CD4-positive, alpha-beta memory T cell (primary cell): ENCODE results near the gene FRMD6. TPM values are rescaled to one million over a fixed set of nuclear protein-coding genes. Genes with fewer than 3 reads are reported as not detected.

Experiments
- CTCF ChIA-PET: fragments of 350-600 bp; sonication (Branson Sonifier 250); formaldehyde crosslinking; loops from one replicate; lab custom pipeline; 2021; ENCODE audit warnings: inconsistent platforms; ENCODE audit not compliant: partially characterized antibody; lab: Charles Lee
- POLR2A ChIA-PET: fragments of 350-600 bp; sonication (Branson Sonifier 250); formaldehyde crosslinking; loops from one replicate; lab custom pipeline; 2021; ENCODE audit not compliant: partially characterized antibody; lab: Charles Lee
- DNase-seq, 5 donors: peaks; one replicate each; pipeline versions ENCODE4 v3.0.0 to v3.0.0-alpha.2; 2020 to 2022; ENCODE audit warnings: mixed read lengths in 1 of 5
- H3K27ac ChIP-seq: one replicate; pipeline ENCODE4 v1.7.0; 2013; ENCODE audit warnings: low read depth, low read length
- H3K27me3 ChIP-seq: 2 replicates; pipeline ENCODE4 v1.7.0; 2013; ENCODE audit warnings: mild to moderate bottlenecking, low read length, moderate library complexity; ENCODE audit not compliant: insufficient read depth
- H3K36me3 ChIP-seq: 2 replicates; pipeline ENCODE4 v1.7.0; 2013; ENCODE audit warnings: mild to moderate bottlenecking, low read length, moderate library complexity; ENCODE audit not compliant: insufficient read depth
- H3K4me1 ChIP-seq: 2 replicates; pipeline ENCODE4 v1.7.0; 2013; ENCODE audit warnings: mild to moderate bottlenecking, low read length, moderate library complexity; ENCODE audit not compliant: insufficient read depth
- H3K4me3 ChIP-seq, 2 donors: one replicate each; pipeline ENCODE4 v1.7.0; 2013; ENCODE audit warnings: low read length in 2 of 2, mild to moderate bottlenecking in 1 of 2
- H3K9me3 ChIP-seq, 2 donors: one replicate each; pipeline ENCODE4 v1.7.0; 2013; ENCODE audit warnings: low read length in 2 of 2, control low read depth in 1 of 2; ENCODE audit not compliant: control insufficient read depth in 1 of 2
- H3K27ac Mint-ChIP-seq, 7 donors: one replicate each; pipeline ENCODE4 v1.8.0; 2020 to 2021; ENCODE audit warnings: mixed read lengths in 7 of 7, mild to moderate bottlenecking in 6 of 7, inconsistent platforms in 3 of 7, moderate library complexity in 3 of 7
- H3K27me3 Mint-ChIP-seq, 2 donors: one replicate each; pipeline ENCODE4 v1.8.0; 2020 to 2021; ENCODE audit warnings: mixed read lengths in 2 of 2
- H3K36me3 Mint-ChIP-seq, 2 donors: one replicate each; pipeline ENCODE4 v1.8.0; 2020 to 2021; ENCODE audit warnings: mixed read lengths in 2 of 2, inconsistent platforms in 1 of 2, mild to moderate bottlenecking in 1 of 2
- H3K4me1 Mint-ChIP-seq, 4 donors: one replicate each; pipeline ENCODE4 v1.8.0; 2020 to 2021; ENCODE audit warnings: mixed read lengths in 4 of 4, mild to moderate bottlenecking in 1 of 4
- H3K4me3 Mint-ChIP-seq, 8 donors: one replicate each; pipeline ENCODE4 v1.8.0; 2020 to 2021; ENCODE audit warnings: mixed read lengths in 8 of 8, mild to moderate bottlenecking in 7 of 8, moderate library complexity in 6 of 8, inconsistent platforms in 3 of 8
- H3K9me3 Mint-ChIP-seq, 8 donors: one replicate each; pipeline ENCODE4 v1.8.0; 2020 to 2021; ENCODE audit warnings: mixed read lengths in 8 of 8, mild to moderate bottlenecking in 5 of 8, inconsistent platforms in 3 of 8, moderate library complexity in 1 of 8
- intact Hi-C: fragments of 100-400 bp; cut with micrococcal nuclease; formaldehyde crosslinking; loops from one replicate; pipeline ENCODE4 v1.15.1; 2023
- polyA plus RNA-seq, 2 donors: library from polyadenylated mRNA; unstranded; fragments of 300-500 nt; fragmentation: Illumina TruSeq; gene quantifications; one replicate each; pipeline ENCODE4 v1.2.3, GENCODE V29; 2021
- total RNA-seq, 2 experiments: library from RNA; stranded (reverse); gene quantifications; one replicate each; pipeline ENCODE4 v1.2.3, GENCODE V29; 2021

Gene FRMD6
- total and polyA plus RNA-seq, 4 experiments from 2014 or later = 0.62 to 0.81 (median 0.80) TPM; not detected in 1

- Mint-ChIP-seq H3K4me3 (no peak overlapping the region), H3K36me3 (no peaks in the 10 kb centered on the region), H3K27ac (no peak overlapping the region), H3K27me3 (no peaks in the 10 kb centered on the region), H3K4me1 (no peaks in the 10 kb centered on the region), H3K9me3 (no peaks in the 10 kb centered on the region)
- Histone ChIP-seq H3K9me3 (no peaks in the 10 kb centered on the region), H3K4me3 (no peak overlapping the region), H3K27ac (no peak overlapping the region), H3K36me3 (no peaks in the 10 kb centered on the region), H3K27me3 (no peaks in the 10 kb centered on the region), H3K4me1 (no peaks in the 10 kb centered on the region)
- intact Hi-C loops = no loop called here
- DNase-seq = no peak
- ChIA-PET POLR2A (no interaction called here), CTCF (interaction anchor here (1.6 kb wide), 1 partner anchor 29 kb away, joined by 3 read pairs; no protein-coding TSS in a partner anchor)
Observed at GRCh38 chr14:51703787-51704186, 52.1 kb downstream of the FRMD6 start.

GRCh38 chr14:51704545-51704944 is 52.8 kb downstream of the FRMD6 start:
- H3K27me3 ChIP-seq = no peaks in the 10 kb centered on the region
- DNase-seq = no peak
- H3K9me3 ChIP-seq = no peaks in the 10 kb centered on the region
- ChIA-PET CTCF (no interaction called here), POLR2A (no interaction called here)
- Mint-ChIP-seq H3K9me3 (no peaks in the 10 kb centered on the region), H3K27me3 (no peaks in the 10 kb centered on the region), H3K4me3 (no peak overlapping the region), H3K27ac (no peak overlapping the region), H3K36me3 (no peaks in the 10 kb centered on the region), H3K4me1 (no peaks in the 10 kb centered on the region)
- no peaks in the 10 kb centered on the region for H3K4me1 ChIP-seq
- H3K27ac ChIP-seq = no peak overlapping the region
- no peak overlapping the region for H3K4me3 ChIP-seq
- no peaks in the 10 kb centered on the region for H3K36me3 ChIP-seq
- intact Hi-C loops = no loop called here

GRCh38 chr14:51707327-51707726 is 55.6 kb downstream of the FRMD6 start:
- intact Hi-C loops = no loop called here
- Histone ChIP-seq H3K36me3 (no peaks in the 10 kb centered on the region), H3K4me3 (no peak overlapping the region), H3K27me3 (no peaks in the 10 kb centered on the region), H3K27ac (no peak overlapping the region), H3K4me1 (no peaks in the 10 kb centered on the region), H3K9me3 (no peaks in the 10 kb centered on the region)
- H3K9me3 Mint-ChIP-seq = no peaks in the 10 kb centered on the region
- ChIA-PET POLR2A (no interaction called here), CTCF (no interaction called here)
- no peaks in the 10 kb centered on the region for H3K4me1 Mint-ChIP-seq
- H3K27me3 Mint-ChIP-seq = no peaks in the 10 kb centered on the region
- H3K36me3 Mint-ChIP-seq = no peaks in the 10 kb centered on the region
- no peak for DNase-seq
- no peak overlapping the region for H3K27ac Mint-ChIP-seq
- no peak overlapping the region for H3K4me3 Mint-ChIP-seq

GRCh38 chr14:51711505-51711904 is 59.8 kb downstream of the FRMD6 start:
- no peak for DNase-seq
- intact Hi-C loops = no loop called here
- H3K4me1 Mint-ChIP-seq = no peaks in the 10 kb centered on the region
- ChIA-PET POLR2A (no interaction called here), CTCF (no interaction called here)
- no peaks in the 10 kb centered on the region for H3K9me3 Mint-ChIP-seq
- H3K9me3 ChIP-seq = no peaks in the 10 kb centered on the region
- no peaks in the 10 kb centered on the region for H3K27me3 Mint-ChIP-seq
- no peaks in the 10 kb centered on the region for H3K36me3 ChIP-seq
- H3K36me3 Mint-ChIP-seq = no peaks in the 10 kb centered on the region
- H3K27ac ChIP-seq = no peak overlapping the region
- no peak overlapping the region for H3K27ac Mint-ChIP-seq
- H3K4me3 Mint-ChIP-seq = no peak overlapping the region
- no peaks in the 10 kb centered on the region for H3K4me1 ChIP-seq
- no peak overlapping the region for H3K4me3 ChIP-seq
- no peaks in the 10 kb centered on the region for H3K27me3 ChIP-seq

DNA sequence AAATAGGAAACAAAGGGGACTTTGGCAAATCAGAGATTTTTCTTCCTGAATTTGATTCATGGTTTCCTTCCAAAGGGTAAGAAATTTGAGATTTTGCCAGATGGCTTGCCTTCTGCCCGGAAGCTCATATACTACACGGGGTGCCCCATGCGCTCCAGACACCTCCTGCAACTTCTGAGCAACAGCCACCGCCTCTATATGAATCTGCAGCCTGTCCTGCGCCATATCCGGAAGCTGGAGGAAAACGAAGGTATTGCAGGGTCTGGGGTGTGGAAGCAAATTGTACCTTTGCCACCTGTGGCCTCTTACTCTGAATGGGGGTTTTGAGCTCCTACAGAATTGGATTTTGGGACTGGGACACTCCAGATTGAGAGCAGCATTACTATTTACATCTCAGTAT is 63.5 kb downstream of the FRMD6 start:
- CTCF ChIA-PET = no interaction called here
- H3K9me3 Mint-ChIP-seq = no peaks in the 10 kb centered on the region

GRCh38 chr14:51715742-51716141 is 64.0 kb downstream of the FRMD6 start:
- no peak for DNase-seq
- no peaks in the 10 kb centered on the region for H3K36me3 Mint-ChIP-seq
- POLR2A ChIA-PET = no interaction called here
- no peaks in the 10 kb centered on the region for H3K9me3 ChIP-seq
- intact Hi-C loops = no loop called here
- no peak overlapping the region for H3K4me3 Mint-ChIP-seq
- no peaks in the 10 kb centered on the region for H3K4me1 Mint-ChIP-seq
- H3K27ac Mint-ChIP-seq = no peak overlapping the region
- no peaks in the 10 kb centered on the region for H3K4me1 ChIP-seq
- H3K9me3 Mint-ChIP-seq = no peaks in the 10 kb centered on the region
- no peak overlapping the region for H3K4me3 ChIP-seq
- CTCF ChIA-PET = no interaction called here
- no peaks in the 10 kb centered on the region for H3K36me3 ChIP-seq
- H3K27me3 Mint-ChIP-seq = peaks cover 0 to 1% of the 10 kb centered on the region in 2 donors
- no peak overlapping the region for H3K27ac ChIP-seq
- no peaks in the 10 kb centered on the region for H3K27me3 ChIP-seq

More for the DNA sequence above, 63.5 kb downstream of the FRMD6 start:
- Mint-ChIP-seq H3K4me1 (no peaks in the 10 kb centered on the region), H3K36me3 (no peaks in the 10 kb centered on the region), H3K27me3 (peaks cover 0 to 1% of the 10 kb centered on the region in 2 donors), H3K4me3 (no peak overlapping the region), H3K27ac (no peak overlapping the region)
- Histone ChIP-seq H3K27me3 (no peaks in the 10 kb centered on the region), H3K36me3 (no peaks in the 10 kb centered on the region), H3K27ac (no peak overlapping the region), H3K4me1 (no peaks in the 10 kb centered on the region), H3K4me3 (no peak overlapping the region), H3K9me3 (no peaks in the 10 kb centered on the region)
- no peak for DNase-seq
- intact Hi-C loops = no loop called here
- POLR2A ChIA-PET = no interaction called here

DNA sequence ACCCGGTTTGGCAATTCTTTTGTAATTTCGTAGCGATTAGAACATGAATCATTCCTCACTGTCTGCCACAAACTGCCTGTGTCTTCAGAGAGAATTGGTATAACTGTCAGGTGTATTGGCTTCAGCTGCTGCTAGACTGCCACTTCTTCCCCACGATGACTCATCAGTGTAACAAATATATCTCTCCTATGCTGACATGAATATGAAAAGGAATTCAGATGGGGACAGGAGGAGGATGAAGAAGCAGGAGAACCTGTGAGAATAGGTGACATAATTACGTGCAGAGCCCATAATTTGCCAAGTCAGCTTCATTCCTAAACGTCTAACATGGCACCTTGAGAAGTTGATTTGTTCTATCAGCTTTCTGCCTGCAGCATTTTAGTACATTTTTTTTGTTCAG is 64.9 kb downstream of the FRMD6 start:
- Histone ChIP-seq H3K27ac (no peak overlapping the region), H3K27me3 (no peaks in the 10 kb centered on the region), H3K4me3 (no peak overlapping the region), H3K9me3 (no peaks in the 10 kb centered on the region), H3K36me3 (no peaks in the 10 kb centered on the region), H3K4me1 (no peaks in the 10 kb centered on the region)
- Mint-ChIP-seq H3K27me3 (peaks cover 0 to 1% of the 10 kb centered on the region in 2 donors), H3K27ac (no peak overlapping the region), H3K9me3 (no peaks in the 10 kb centered on the region), H3K36me3 (no peaks in the 10 kb centered on the region), H3K4me3 (no peak overlapping the region), H3K4me1 (no peaks in the 10 kb centered on the region)
- DNase-seq = no peak
- ChIA-PET POLR2A (no interaction called here), CTCF (no interaction called here)
- intact Hi-C loops = no loop called here

DNA sequence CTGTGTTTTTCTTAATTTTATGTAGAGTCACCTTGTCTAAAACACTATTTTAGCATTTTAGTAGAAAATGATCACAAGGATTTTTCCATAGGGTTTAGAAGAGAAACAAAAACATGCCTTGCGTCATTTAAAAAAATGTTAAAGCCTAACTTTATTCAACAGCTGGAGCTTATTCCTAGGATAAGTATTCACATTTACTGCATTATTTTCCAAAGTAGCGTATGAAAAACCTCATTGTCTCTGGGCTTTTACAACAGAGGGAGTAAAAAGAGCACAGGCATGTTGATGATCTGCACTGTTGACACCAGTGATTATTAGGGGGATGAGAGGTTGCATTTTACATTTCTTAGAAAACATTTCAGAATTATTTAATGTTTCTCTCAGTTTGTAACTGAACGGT is 66.1 kb downstream of the FRMD6 start:
- ChIA-PET CTCF (no interaction called here), POLR2A (no interaction called here)
- H3K4me1 Mint-ChIP-seq = no peaks in the 10 kb centered on the region
- H3K4me1 ChIP-seq = no peaks in the 10 kb centered on the region
- H3K9me3 Mint-ChIP-seq = no peaks in the 10 kb centered on the region
- peaks cover 0 to 1% of the 10 kb centered on the region in 2 donors for H3K27me3 Mint-ChIP-seq
- no peak overlapping the region for H3K4me3 ChIP-seq
- H3K27me3 ChIP-seq = no peaks in the 10 kb centered on the region
- H3K4me3 Mint-ChIP-seq = no peak overlapping the region
- no peaks in the 10 kb centered on the region for H3K9me3 ChIP-seq
- intact Hi-C loops = no loop called here
- H3K27ac Mint-ChIP-seq = no peak overlapping the region
- H3K27ac ChIP-seq = no peak overlapping the region
- no peaks in the 10 kb centered on the region for H3K36me3 ChIP-seq
- no peaks in the 10 kb centered on the region for H3K36me3 Mint-ChIP-seq
- DNase-seq = no peak
